ENCODE data around the gene MAGOH.

MAGOH gene

GRCh38 chr1:53271446-53272090, 33.2 kb upstream of the MAGOH start:
- in situ Hi-C loops (cut with MboI; ENCODE audit: low sequenced_read_pairs): no loop called here

GRCh38 chr1:53270873-53271272, 32.6 kb upstream of the MAGOH start:
- in situ Hi-C loops (cut with MboI; ENCODE audit: low sequenced_read_pairs): no loop called here

GRCh38 chr1:53270107-53270506, 31.8 kb upstream of the MAGOH start:
- in situ Hi-C loops (cut with MboI; ENCODE audit: low sequenced_read_pairs): no loop called here

- in situ Hi-C loops (cut with MboI; ENCODE audit: low sequenced_read_pairs): no loop called here
These were observed 29.4 kb upstream of the MAGOH start for GRCh38 chr1:53267761-53268160.

- in situ Hi-C loops (cut with MboI; ENCODE audit: low sequenced_read_pairs): no loop called here
These were observed 27.7 kb upstream of the MAGOH start for GRCh38 chr1:53266038-53266437.

GRCh38 chr1:53265581-53265980, 27.3 kb upstream of the MAGOH start:
- in situ Hi-C loops (cut with MboI; ENCODE audit: low sequenced_read_pairs): no loop called here

GRCh38 chr1:53264048-53264447, 25.7 kb upstream of the MAGOH start:
- in situ Hi-C loops (cut with MboI; ENCODE audit: low sequenced_read_pairs): no loop called here

- in situ Hi-C loops (cut with MboI; ENCODE audit: low sequenced_read_pairs): no loop called here
These were observed 23.7 kb upstream of the MAGOH start for GRCh38 chr1:53262000-53262399.

GRCh38 chr1:53260631-53261247, 22.4 kb upstream of the MAGOH start:
- in situ Hi-C loops (cut with MboI; ENCODE audit: low sequenced_read_pairs): no loop called here

GRCh38 chr1:53259932-53260331, 21.6 kb upstream of the MAGOH start:
- in situ Hi-C loops (cut with MboI; ENCODE audit: low sequenced_read_pairs): no loop called here

- in situ Hi-C loops (cut with MboI; ENCODE audit: low sequenced_read_pairs): no loop called here
These were observed 19.9 kb upstream of the MAGOH start for GRCh38 chr1:53258216-53258615.

GRCh38 chr1:53257454-53258081, 19.2 kb upstream of the MAGOH start:
- in situ Hi-C loops (cut with MboI; ENCODE audit: low sequenced_read_pairs): no loop called here

GRCh38 chr1:53256511-53257453, 18.5 kb upstream of the MAGOH start:
- in situ Hi-C loops (cut with MboI; ENCODE audit: low sequenced_read_pairs): no loop called here

GRCh38 chr1:53255031-53255430, 16.7 kb upstream of the MAGOH start:
- in situ Hi-C loops (cut with MboI; ENCODE audit: low sequenced_read_pairs): no loop called here

- in situ Hi-C loops (cut with MboI; ENCODE audit: low sequenced_read_pairs): no loop called here
These were observed 15.8 kb upstream of the MAGOH start for GRCh38 chr1:53254011-53254640.

GRCh38 chr1:53250325-53250724, 12.0 kb upstream of the MAGOH start:
- in situ Hi-C loops (cut with MboI; ENCODE audit: low sequenced_read_pairs): no loop called here

- in situ Hi-C loops (cut with MboI; ENCODE audit: low sequenced_read_pairs): no loop called here
These were observed 11.4 kb upstream of the MAGOH start for GRCh38 chr1:53249706-53250105.

- in situ Hi-C loops (cut with MboI; ENCODE audit: low sequenced_read_pairs): no loop called here
These were observed 8.2 kb upstream of the MAGOH start for GRCh38 chr1:53246261-53247134.

- in situ Hi-C loops (cut with MboI; ENCODE audit: low sequenced_read_pairs): no loop called here
These were observed 5.8 kb upstream of the MAGOH start for GRCh38 chr1:53244141-53244540.

GRCh38 chr1:53242381-53242780, 4.1 kb upstream of the MAGOH start:
- in situ Hi-C loops (cut with MboI; ENCODE audit: low sequenced_read_pairs): no loop called here
